Activated gamma-delta T cell treated with anti-CD3 and anti-CD28 coated beads, Interleukin-2, amount 50 U/mL, for 16 hours (primary cell): Measurements from ENCODE around the gene NDOR1.

Source experiments
- DNase-seq: peaks from one replicate; pipeline ENCODE4 v3.0.0-alpha.2; 2020; ENCODE audit warnings: low read depth

Gene NDOR1

DNA sequence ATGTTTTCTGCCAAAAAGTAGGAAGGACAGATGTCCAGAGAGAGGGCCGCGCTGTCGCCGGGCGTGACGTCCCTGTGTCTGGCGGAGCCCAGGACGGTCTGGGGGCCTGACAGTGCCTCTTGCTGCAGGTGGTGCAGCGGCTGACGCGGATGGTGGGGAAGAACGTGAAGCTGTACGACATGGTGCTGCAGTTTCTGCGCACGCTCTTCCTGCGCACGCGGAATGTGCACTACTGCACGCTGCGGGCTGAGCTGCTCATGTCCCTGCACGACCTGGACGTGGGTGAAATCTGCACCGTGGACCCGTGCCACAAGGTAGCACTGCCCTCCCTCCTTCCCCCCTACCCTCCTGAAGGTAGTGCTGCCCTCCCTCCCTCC lies 57.4 kb downstream of the NDOR1 start:
- no peak for DNase-seq

DNA sequence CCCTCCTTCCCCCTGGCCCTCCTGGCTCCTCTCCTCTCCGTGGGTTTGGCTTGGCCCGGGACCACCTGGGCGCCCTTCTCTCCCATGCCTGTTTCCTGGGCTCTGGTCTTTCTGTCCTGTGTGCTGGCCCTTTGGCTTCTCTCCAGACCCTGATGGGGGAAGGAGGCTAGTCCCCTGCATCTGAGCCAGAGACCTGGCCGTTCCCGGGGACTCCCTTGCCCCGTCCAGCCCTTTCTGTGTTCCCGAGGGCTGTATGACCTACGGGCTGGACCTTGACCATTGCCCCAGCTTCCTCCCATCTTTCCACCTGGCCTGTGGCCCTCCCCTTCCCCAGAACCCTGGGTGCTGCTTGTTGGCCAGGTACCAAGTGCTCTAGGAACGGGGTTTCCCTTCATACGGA lies 58.0 kb downstream of the NDOR1 start:
- no peak for DNase-seq

DNA sequence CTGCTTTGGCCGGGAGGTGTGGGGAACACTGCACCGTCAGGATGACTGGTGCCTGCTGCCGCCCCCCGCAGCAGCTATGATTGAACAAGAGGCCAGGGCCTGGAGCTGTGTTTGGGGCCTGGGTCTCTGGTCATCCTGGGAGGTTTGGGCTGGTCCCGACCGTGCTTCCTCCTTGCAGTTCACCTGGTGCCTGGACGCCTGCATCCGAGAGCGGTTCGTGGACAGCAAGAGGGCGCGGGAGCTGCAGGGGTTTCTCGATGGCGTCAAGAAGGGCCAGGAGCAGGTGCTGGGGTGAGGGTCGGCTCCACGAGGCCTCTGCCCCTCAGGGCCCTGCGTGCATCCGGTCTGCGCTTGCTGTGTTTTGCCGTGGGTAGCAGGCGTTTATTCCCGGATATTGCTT lies 58.6 kb downstream of the NDOR1 start:
- DNase-seq = no peak

DNA sequence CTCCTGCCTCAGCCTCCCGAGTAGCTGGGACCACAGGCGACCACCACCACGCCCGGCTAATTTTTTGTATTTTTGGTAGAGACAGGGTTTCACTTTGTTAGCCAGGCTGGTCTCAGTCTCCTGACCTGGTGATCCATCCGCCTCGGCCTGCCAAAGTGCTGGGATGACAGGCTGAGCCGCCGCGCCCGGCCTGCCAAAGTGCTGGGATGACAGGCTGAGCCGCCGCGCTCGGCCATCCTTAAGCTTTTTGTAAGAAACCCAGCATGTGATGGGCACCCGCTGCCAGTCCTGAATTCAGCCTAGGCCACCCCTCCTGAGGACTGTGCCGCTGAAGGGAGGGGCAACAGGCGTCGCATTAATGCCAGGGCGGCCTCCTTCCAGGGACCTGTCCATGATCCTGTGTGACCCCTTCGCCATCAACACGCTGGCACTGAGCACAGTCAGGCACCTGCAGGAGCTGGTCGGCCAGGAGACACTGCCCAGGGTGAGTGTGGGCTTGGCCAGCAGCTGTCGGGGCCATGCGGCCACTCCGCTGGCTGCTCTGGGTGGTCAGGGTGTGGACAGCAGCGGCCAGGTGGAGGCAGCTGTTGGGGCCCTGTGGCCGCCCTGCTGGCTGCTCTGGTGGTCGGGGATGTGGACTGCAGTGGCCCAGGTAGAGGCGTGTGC lies 60.1 kb downstream of the NDOR1 start:
- DNase-seq = no peak

DNA sequence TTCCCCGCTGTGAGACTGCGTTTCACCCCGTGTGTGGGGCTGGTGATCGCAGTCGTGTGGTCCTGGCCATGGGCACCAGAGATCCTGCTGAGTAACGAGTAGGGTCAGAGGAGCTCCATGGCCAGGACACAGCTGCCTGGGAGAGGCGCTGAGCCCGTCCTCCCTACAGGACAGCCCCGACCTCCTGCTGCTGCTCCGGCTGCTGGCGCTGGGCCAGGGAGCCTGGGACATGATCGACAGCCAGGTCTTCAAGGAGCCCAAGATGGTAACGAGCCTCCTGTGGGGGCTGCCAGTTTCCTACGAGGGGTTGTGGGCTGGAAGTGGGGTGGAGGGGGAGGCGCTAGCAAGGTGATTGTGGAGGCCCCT lies 60.6 kb downstream of the NDOR1 start:
- no peak for DNase-seq
